SJSA1 (cell line): Measurements from ENCODE around the gene TMEM263. TPM values are rescaled to one million over a fixed set of nuclear protein-coding genes. Genes with fewer than 3 reads are reported as not detected.

ENCODE experiments used
- DNase-seq, 2 experiments: peaks; one replicate each; pipeline ENCODE4 v3.0.0-alpha.2; 2015 to 2020; ENCODE audit warnings: low spot score in 2 of 2, low read depth in 1 of 2
- H3K27ac ChIP-seq: fragments of 250-450 bp; sonication (Bioruptor Pico); 2 replicates; pipeline ENCODE4 v1.5.1; 2020; ENCODE audit warnings: mild to moderate bottlenecking, moderate library complexity
- H3K27me3 ChIP-seq: fragments of 250-450 bp; sonication (Bioruptor Pico); replicated peaks from 2 replicates; pipeline ENCODE4 v1.5.1; 2020; ENCODE audit warnings: mild to moderate bottlenecking, moderate library complexity
- H3K36me3 ChIP-seq: fragments of 250-450 bp; sonication (Bioruptor Pico); 2 replicates; pipeline ENCODE4 v1.5.1; 2020; ENCODE audit warnings: mild to moderate bottlenecking
- H3K4me1 ChIP-seq: fragments of 250-450 bp; sonication (Bioruptor Pico); replicated peaks from 2 replicates; pipeline ENCODE4 v1.6.1; 2021; ENCODE audit warnings: mild to moderate bottlenecking
- H3K4me3 ChIP-seq: fragments of 250-450 bp; sonication (Bioruptor Pico); 2 replicates; pipeline ENCODE4 v1.5.1; 2020; ENCODE audit warnings: mild to moderate bottlenecking
- H3K9me3 ChIP-seq: fragments of 250-450 bp; sonication (Bioruptor Pico); replicated peaks from 2 replicates; pipeline ENCODE4 v1.5.1; 2020; ENCODE audit warnings: mild to moderate bottlenecking
- total RNA-seq: library from RNA; depleted of rRNA; stranded (reverse); fragments of >200 nt; shearing (Covaris generic); gene quantifications from 2 replicates; pipeline ENCODE4 v1.2.3, GENCODE V29; 2014; rRNA removed

The TMEM263 gene
- total RNA-seq, 1 experiment from 2014 or later = 76.0 TPM

GRCh38 chr12:107019546-107019945, 63.8 kb downstream of the TMEM263 start:
- H3K4me3 ChIP-seq = no peak overlapping the region
- no peaks in the 10 kb centered on the region for H3K4me1 ChIP-seq
- DNase-seq = no peak
- no peak overlapping the region for H3K27ac ChIP-seq
- H3K9me3 ChIP-seq = no peaks in the 10 kb centered on the region
- no peaks in the 10 kb centered on the region for H3K27me3 ChIP-seq
- 0 out of 2 replicates have a peak, but pooled peaks cover 3% of the 10 kb centered on the region for H3K36me3 ChIP-seq

Other genes with a start within 250 kb of the TMEM263 start
- gene RIC8B, start 181.2 kb upstream of the TMEM263 start, total RNA-seq = 11.9 and 14.0 TPM in 2 replicates
- gene MTERF2, start 31.2 kb downstream of the TMEM263 start, total RNA-seq = 11.9 and 15.4 TPM in 2 replicates
- 36.8 and 38.4 TPM in 2 replicates for gene CRY1, start 137.6 kb downstream of the TMEM263 start, total RNA-seq